Loucy (cell line): Measurements from ENCODE around the gene BTC.
A peak's percentile ranks its signal among the peaks of the same experiment; 100 is the strongest.

Experiments used
- EZH2phosphoT487 ChIP-seq: fragments of 200-600 bp; IDR thresholded peaks from 2 replicates; pipeline ENCODE4 v1.6.1; 2018; ENCODE audit warnings: antibody characterized with exemption, mild to moderate bottlenecking, moderate library complexity, borderline replicate concordance
- TF ChIP-seq, protein P1 (sequence below): fragments of 200-600 bp; sonication (generic); conservative IDR thresholded peaks from 2 replicates; pipeline ENCODE4 v1.5.1; 2014; ENCODE audit warnings: mild to moderate bottlenecking, antibody characterized with exemption, low read length

DNA sequence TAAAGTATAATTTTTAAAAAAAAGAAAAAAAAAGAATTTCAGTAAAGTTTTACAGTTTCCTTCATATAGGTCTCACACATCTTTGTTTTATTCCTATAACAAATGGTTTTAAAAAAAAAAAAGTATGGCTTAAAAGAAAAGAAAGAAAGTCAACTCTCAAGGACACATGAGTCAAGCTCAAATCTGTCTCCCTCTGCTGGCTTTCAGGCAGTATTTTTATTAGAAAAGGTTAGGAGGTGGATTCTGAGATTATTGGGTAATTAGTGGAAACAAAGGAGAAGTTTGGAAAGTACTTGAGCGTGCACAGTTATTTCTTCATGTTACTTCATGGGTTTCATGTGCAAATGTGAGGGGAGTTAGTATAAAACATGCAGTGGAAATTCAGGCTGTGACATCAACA lies 36.6 kb upstream of the BTC start:
- TF ChIP-seq, protein P1, sequence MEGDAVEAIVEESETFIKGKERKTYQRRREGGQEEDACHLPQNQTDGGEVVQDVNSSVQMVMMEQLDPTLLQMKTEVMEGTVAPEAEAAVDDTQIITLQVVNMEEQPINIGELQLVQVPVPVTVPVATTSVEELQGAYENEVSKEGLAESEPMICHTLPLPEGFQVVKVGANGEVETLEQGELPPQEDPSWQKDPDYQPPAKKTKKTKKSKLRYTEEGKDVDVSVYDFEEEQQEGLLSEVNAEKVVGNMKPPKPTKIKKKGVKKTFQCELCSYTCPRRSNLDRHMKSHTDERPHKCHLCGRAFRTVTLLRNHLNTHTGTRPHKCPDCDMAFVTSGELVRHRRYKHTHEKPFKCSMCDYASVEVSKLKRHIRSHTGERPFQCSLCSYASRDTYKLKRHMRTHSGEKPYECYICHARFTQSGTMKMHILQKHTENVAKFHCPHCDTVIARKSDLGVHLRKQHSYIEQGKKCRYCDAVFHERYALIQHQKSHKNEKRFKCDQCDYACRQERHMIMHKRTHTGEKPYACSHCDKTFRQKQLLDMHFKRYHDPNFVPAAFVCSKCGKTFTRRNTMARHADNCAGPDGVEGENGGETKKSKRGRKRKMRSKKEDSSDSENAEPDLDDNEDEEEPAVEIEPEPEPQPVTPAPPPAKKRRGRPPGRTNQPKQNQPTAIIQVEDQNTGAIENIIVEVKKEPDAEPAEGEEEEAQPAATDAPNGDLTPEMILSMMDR, result peak; percentile 39
- TF ChIP-seq EZH2phosphoT487, result no peak
